GM11168 (cell line): Measurements from ENCODE around the gene PGPEP1.
"Not testable (repeated sequence)": the region's sequence is repeated elsewhere in the genome, so short reads cannot be mapped to it uniquely, and the experiment has no call there.

Experiments used
- in situ Hi-C: fragments of 300-500 bp; cut with MboI; formaldehyde crosslinking; loops from one replicate; pipeline ENCODE4 v1.12.0; 2022; ENCODE audit warnings: low sequenced_read_pairs; ENCODE audit not compliant: unreplicated experiment

The PGPEP1 gene

GRCh38 chr19:18388100-18388959 lies 47.9 kb downstream of the PGPEP1 start:
- in situ Hi-C loops = no loop called here

GRCh38 chr19:18388960-18389725 lies 48.7 kb downstream of the PGPEP1 start:
- in situ Hi-C loops = no loop called here

GRCh38 chr19:18389726-18390064 lies 49.3 kb downstream of the PGPEP1 start:
- in situ Hi-C loops = no loop called here

GRCh38 chr19:18390065-18390907 lies 49.9 kb downstream of the PGPEP1 start:
- in situ Hi-C loops = no loop called here

GRCh38 chr19:18391509-18392075 lies 51.2 kb downstream of the PGPEP1 start:
- in situ Hi-C loops = no loop called here

- in situ Hi-C loops = no loop called here
Observed at GRCh38 chr19:18392417-18392816, 52.0 kb downstream of the PGPEP1 start.

GRCh38 chr19:18392926-18393325 lies 52.5 kb downstream of the PGPEP1 start:
- in situ Hi-C loops = no loop called here

GRCh38 chr19:18393836-18394235 lies 53.4 kb downstream of the PGPEP1 start:
- in situ Hi-C loops = no loop called here

GRCh38 chr19:18396471-18397241 lies 56.3 kb downstream of the PGPEP1 start:
- in situ Hi-C loops = no loop called here

- in situ Hi-C loops = no loop called here
Observed at GRCh38 chr19:18397242-18398202, 57.1 kb downstream of the PGPEP1 start, which contains the start of gene LRRC25. TSS of gene LRRC25 (minus strand) at chr19:18397622. CDS start at chr19:18396963, 659 bp downstream.

- in situ Hi-C loops = no loop called here
Observed at GRCh38 chr19:18399008-18399407, 58.6 kb downstream of the PGPEP1 start.

- in situ Hi-C loops = no loop called here
Observed at GRCh38 chr19:18401580-18402112, 61.2 kb downstream of the PGPEP1 start.

- in situ Hi-C loops = not testable (repeated sequence)
Observed at GRCh38 chr19:18402455-18403248, 62.3 kb downstream of the PGPEP1 start.

- in situ Hi-C loops = loop anchor here (5.0 kb wide), 1 partner anchor 63 kb away; the partner anchor contains the start of gene PGPEP1
Observed at GRCh38 chr19:18405754-18406153, 65.4 kb downstream of the PGPEP1 start.

GRCh38 chr19:18406749-18407148 lies 66.4 kb downstream of the PGPEP1 start:
- in situ Hi-C loops = loop anchor here (5.0 kb wide), 1 partner anchor 64 kb away; the partner anchor contains the start of gene PGPEP1

GRCh38 chr19:18408053-18408476 lies 67.7 kb downstream of the PGPEP1 start:
- in situ Hi-C loops = loop anchor here (5.0 kb wide), 1 partner anchor 66 kb away; the partner anchor contains the start of gene PGPEP1
